NT2/D1 (cell line): ENCODE results near the gene DLAT.

Experiments used
- DNase-seq: peaks from one replicate; pipeline ENCODE4 v3.0.0-alpha.2; 2011; ENCODE audit warnings: low read depth, low spot score
- H3K27me3 ChIP-seq: 2 replicates; pipeline ENCODE4 v1.6.0; 2011; ENCODE audit warnings: mild to moderate bottlenecking; ENCODE audit not compliant: insufficient read length, insufficient read depth
- H3K36me3 ChIP-seq: 2 replicates; pipeline ENCODE4 v1.6.1; 2011; ENCODE audit warnings: mild to moderate bottlenecking, low read length, mixed read lengths; ENCODE audit not compliant: insufficient read depth, insufficient read length
- H3K4me1 ChIP-seq: 2 replicates; pipeline ENCODE4 v1.5.1; 2011; ENCODE audit not compliant: insufficient read depth, insufficient read length
- H3K4me3 ChIP-seq: 2 replicates; pipeline ENCODE4 v1.5.1; 2011; ENCODE audit warnings: low read depth; ENCODE audit not compliant: insufficient read length
- H3K9ac ChIP-seq: 2 replicates; pipeline ENCODE4 v1.6.0; 2011; ENCODE audit warnings: low read depth; ENCODE audit not compliant: insufficient read length
- H3K9me3 ChIP-seq: 2 replicates; pipeline ENCODE4 v1.5.1; 2011; ENCODE audit warnings: mild to moderate bottlenecking, low read length; ENCODE audit not compliant: insufficient read depth
- SUZ12 ChIP-seq: IDR thresholded peaks from 2 replicates; pipeline ENCODE4 v1.6.1; 2011; ENCODE audit not compliant: insufficient read length, insufficient read depth; ENCODE audit errors: extremely low read depth
- YY1 ChIP-seq: IDR thresholded peaks from 2 replicates; pipeline ENCODE4 v1.6.1; 2011; ENCODE audit not compliant: insufficient read length, insufficient read depth
- ZNF274 ChIP-seq: IDR thresholded peaks from 2 replicates; pipeline ENCODE4 v1.6.1; 2011; ENCODE audit warnings: mild to moderate bottlenecking, low read depth, low read length

DLAT gene

DNA sequence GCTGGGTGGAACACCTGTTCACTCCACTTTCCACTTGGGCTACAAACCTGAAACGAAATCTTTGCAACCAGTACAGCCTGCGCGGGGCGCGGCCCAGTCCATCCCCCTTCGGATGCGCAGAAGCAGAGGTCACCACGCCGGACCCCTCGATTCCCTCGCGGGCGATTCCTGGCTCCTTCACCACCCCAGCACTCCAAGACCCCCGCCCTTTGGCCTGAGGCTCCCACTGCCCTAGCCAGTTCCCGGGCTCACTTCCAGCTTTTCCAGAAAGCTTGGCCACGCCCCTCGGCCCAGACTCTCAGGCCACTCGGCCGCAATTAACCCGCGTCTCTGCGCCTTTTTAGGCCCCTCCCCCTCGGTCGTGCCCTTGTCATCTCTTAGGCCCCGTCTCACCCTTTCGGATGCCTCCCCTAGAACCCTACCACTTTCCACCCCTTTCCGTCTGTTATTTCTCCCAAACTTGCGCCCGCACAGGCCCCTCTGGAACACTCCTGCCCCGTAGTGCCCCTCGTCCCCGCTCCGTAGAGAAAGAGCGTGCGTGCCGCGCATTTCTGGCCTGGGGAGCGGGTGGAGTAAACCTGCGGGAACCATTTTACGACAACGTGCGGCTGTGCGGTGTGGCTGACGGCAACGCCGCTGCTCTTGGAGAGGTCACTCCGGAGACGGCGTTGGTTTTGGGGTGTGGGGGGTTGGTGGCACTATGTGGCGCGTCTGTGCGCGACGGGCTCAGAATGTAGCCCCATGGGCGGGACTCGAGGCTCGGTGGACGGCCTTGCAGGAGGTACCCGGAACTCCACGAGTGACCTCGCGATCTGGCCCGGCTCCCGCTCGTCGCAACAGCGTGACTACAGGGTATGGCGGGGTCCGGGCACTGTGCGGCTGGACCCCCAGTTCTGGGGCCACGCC, at the start of gene DLAT:
DLAT (plus strand) TSS at position 636 of the 906 bp plus-strand sequence; CDS start at position 701, 65 bp downstream.
- H3K9ac ChIP-seq, result peak within 1 kb of the TSS; percentile 97
- peak; percentile 91 for DNase-seq
- no peaks in the 10 kb centered on the region for H3K9me3 ChIP-seq
- H3K36me3 ChIP-seq, result peaks cover 22% of the 10 kb centered on the region
- H3K27me3 ChIP-seq, result no peaks in the 10 kb centered on the region
- H3K4me1 ChIP-seq, result no peaks in the 10 kb centered on the region
- no peak for TF ChIP-seq YY1
- TF ChIP-seq SUZ12, result no peak
- no peak for TF ChIP-seq ZNF274
- peak within 1 kb of the TSS; percentile 94 for H3K4me3 ChIP-seq

DNA sequence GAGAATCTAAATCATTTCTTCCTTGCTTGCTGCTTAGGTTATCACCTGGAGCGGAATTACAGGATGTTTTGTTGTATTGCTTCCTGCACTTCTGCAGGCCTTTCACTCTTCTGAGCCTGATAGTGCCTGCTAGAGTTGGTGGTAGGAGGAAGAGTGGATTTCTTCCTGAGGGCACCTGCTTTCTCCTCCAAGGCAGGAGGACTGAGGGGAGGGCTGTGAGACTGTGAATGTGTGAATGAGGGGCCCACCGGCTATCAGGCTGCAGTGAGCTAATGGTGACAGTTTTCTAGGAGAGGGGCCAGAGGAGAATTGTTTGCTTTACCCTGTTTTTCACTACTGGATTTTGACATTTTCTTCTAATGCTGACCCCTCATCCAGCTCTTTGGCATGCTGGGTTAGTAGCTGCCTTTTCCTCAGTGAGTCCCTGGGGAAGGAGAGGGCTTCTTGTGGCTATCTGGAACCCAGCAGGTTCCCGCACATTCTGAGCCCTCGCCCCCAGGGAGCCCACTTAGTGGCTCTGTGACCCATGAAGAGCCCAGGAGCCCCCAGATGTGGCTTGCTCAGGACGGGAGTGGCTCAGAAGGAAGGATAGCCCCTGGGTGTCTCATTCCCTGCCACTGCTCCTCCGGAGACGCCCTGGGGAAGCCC, 49.0 kb upstream of the DLAT start:
- peak overlapping the region; percentile 81 for H3K9ac ChIP-seq
- H3K36me3 ChIP-seq, result no peaks in the 10 kb centered on the region
- peak overlapping the region; percentile 43 for H3K4me3 ChIP-seq

DNA sequence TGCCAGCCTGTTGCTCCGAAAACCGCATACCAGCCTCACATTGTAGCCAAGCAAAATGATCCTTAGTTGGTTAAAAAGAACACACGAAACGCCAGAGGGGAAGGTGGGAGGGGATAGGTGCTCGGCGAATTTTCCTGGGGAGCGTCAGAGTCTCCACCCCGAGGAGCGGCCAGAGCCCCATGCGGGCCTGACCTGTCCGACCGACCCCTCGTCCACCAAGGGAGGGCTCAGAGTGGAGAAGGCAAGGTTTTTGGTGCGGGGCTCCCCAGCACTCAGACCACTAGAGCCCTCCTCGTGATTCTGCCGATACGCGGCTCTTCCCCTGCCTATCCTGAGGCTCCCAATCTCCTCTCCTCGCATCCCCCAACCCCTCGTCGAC, 48.5 kb upstream of the DLAT start:
- H3K36me3 ChIP-seq, result no peaks in the 10 kb centered on the region
- H3K27me3 ChIP-seq, result no peaks in the 10 kb centered on the region
- TF ChIP-seq YY1, result no peak
- TF ChIP-seq ZNF274, result no peak
- no peak for TF ChIP-seq SUZ12
- H3K9me3 ChIP-seq, result no peaks in the 10 kb centered on the region
- H3K9ac ChIP-seq, result peak overlapping the region; percentile 81
- DNase-seq, result no peak
- peaks cover 2% of the 10 kb centered on the region for H3K4me1 ChIP-seq
- H3K4me3 ChIP-seq, result peak overlapping the region; percentile 43

More for the DNA sequence above, 49.0 kb upstream of the DLAT start:
- H3K4me1 ChIP-seq, result peaks cover 2% of the 10 kb centered on the region
- TF ChIP-seq SUZ12 (no peak), ZNF274 (no peak), YY1 (no peak)
- no peaks in the 10 kb centered on the region for H3K27me3 ChIP-seq
- no peaks in the 10 kb centered on the region for H3K9me3 ChIP-seq
- DNase-seq, result no peak

- H3K9ac ChIP-seq, result peak overlapping the region; percentile 72
- H3K4me1 ChIP-seq, result peaks cover 2% of the 10 kb centered on the region
- TF ChIP-seq YY1 (no peak), ZNF274 (no peak), SUZ12 (no peak)
- H3K4me3 ChIP-seq, result peak overlapping the region; percentile 53
- no peaks in the 10 kb centered on the region for H3K27me3 ChIP-seq
- DNase-seq, result no peak
- H3K36me3 ChIP-seq, result no peaks in the 10 kb centered on the region
- no peaks in the 10 kb centered on the region for H3K9me3 ChIP-seq
Observed at GRCh38 chr11:111977146-111978027, 47.8 kb upstream of the DLAT start.

DNA sequence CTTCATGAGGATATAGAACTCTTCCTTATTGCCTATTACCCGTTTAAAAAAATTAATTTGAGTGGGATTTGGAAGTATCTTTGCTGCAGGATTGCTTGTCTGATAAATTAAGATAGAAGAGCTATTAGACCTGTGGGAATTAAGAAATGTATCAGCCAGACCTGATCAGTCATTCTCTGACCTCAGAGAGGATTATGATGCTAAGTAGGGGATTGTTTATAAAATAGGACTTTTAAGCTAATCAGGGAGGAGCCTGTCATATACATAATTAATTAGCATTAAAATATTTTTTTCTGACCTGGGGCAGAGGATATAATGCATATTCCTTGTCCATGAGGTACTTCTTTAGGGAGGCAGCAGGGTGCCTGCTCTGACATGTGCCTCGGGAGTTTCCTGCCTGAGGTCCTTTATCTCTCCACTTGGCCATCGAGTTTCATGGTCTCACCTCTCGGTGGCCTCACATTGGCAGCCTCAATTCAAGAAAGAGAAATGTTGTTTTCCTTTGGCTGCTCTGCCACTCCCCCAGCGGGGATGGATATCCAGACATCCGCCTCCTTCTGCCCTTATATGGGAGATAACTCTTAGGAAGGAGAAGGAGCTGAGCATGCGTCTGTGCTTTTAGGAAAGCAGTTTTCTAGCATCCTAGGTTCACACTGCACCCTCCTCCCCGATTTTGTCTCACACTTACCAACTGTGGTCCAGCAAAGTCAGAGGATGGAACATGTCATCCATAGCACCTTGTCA, 47.0 kb upstream of the DLAT start:
- Histone ChIP-seq H3K4me1 (peaks cover 2% of the 10 kb centered on the region), H3K9me3 (no peaks in the 10 kb centered on the region), H3K27me3 (no peaks in the 10 kb centered on the region), H3K9ac (peak overlapping the region; percentile 72), H3K4me3 (peak overlapping the region; percentile 53), H3K36me3 (no peaks in the 10 kb centered on the region)
- no peak for DNase-seq
- TF ChIP-seq YY1 (no peak), SUZ12 (no peak)

DNA sequence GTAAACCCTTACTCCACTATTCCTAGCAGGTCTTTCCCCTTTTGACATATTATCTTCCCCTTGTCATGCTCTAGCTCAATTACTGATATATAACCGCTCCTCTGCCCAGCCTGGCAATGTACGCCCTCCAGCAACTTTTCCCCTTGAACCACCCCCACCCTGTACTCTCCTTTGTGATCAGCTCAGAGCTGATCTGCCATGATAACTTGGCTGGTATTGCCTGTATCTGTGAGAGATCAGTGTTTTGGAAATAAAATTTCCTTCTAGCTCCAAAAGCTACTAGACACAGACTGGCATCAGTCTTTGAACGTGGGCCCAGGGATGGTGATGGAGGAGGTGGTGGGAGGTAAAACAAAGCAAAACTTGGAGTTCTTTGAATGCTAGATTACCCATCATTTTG, 45.1 kb upstream of the DLAT start:
- no peak for DNase-seq
- Histone ChIP-seq H3K9me3 (no peaks in the 10 kb centered on the region), H3K4me1 (peaks cover 2% of the 10 kb centered on the region), H3K27me3 (no peaks in the 10 kb centered on the region), H3K36me3 (peaks cover 2% of the 10 kb centered on the region), H3K4me3 (no peak overlapping the region), H3K9ac (no peak overlapping the region)
- TF ChIP-seq ZNF274 (no peak), YY1 (no peak)
